ENCODE measurements around the gene HRH1. TPM values are rescaled to one million over a fixed set of nuclear protein-coding genes. Genes with fewer than 3 reads are reported as not detected.

HRH1 gene
- total and polyA plus RNA-seq, 2 donors (not counting 1 experiment from before 2014, with no cell fraction given), result not detected

- WGBS (ENCODE audit: insufficient coverage), result 80% methylated on average over 1 of the region's 1 CpG
- CTCF ChIA-PET, result interaction anchor here (1.4 to 9.9 kb wide), 2 partner anchors 94 to 97 kb away, joined by 7 to 241 read pairs; no protein-coding TSS in a partner anchor
- H3K9me3 ChIP-seq (ENCODE audit: control extremely low read depth in 1 of 3, control insufficient read depth in 2 of 3, insufficient read depth in 1 of 3, low read length in 2 of 3), result peaks cover 0 to 6% (median 2%) of the 10 kb centered on the region in 3 donors
- Mint-ChIP-seq H3K27me3 (peaks cover 13% of the 10 kb centered on the region), H3K4me3 (no peak overlapping the region), H3K9me3 (ENCODE audit: insufficient read depth) (peaks cover 2% of the 10 kb centered on the region), H3K4me1 (no peaks in the 10 kb centered on the region), H3K27ac (no peak overlapping the region)
- H2AFZ ChIP-seq (ENCODE audit: insufficient read depth, low read depth, low read length, poor library complexity, severe bottlenecking), result no peak overlapping the region
- intact Hi-C loops (cut with micrococcal nuclease), result no loop called here
- no peaks in the 10 kb centered on the region for H4K20me1 ChIP-seq (ENCODE audit: control insufficient read depth, insufficient read depth, low read length, poor library complexity, severe bottlenecking)
- no peaks in the 10 kb centered on the region for H3K36me3 ChIP-seq (replicated peaks in 1 of 2; ENCODE audit: control extremely low read depth in 1 of 2, control insufficient read depth in 1 of 2, extremely low read depth in 1 of 2, insufficient read depth in 2 of 2, low read length in 1 of 2)
- POLR2A ChIA-PET, result no interaction called here
- H3K4me1 ChIP-seq (ENCODE audit: control insufficient read depth in 2 of 2, insufficient read depth in 2 of 2, low read length in 2 of 2), result no peaks in the 10 kb centered on the region
- no peak overlapping the region for H3K27ac ChIP-seq (ENCODE audit: low read length in 2 of 2)
- ATAC-seq (ENCODE audit: low read depth) (no peak), DNase-seq (no peak)
- H3K4me3 ChIP-seq (ENCODE audit: control extremely low read depth in 1 of 5, extremely low read depth in 1 of 5, insufficient read depth in 1 of 5, low read depth in 2 of 5, low read length in 4 of 5), result no peak overlapping the region
- peaks cover 0 to 4% (median 3%) of the 10 kb centered on the region in 4 experiments for H3K27me3 ChIP-seq (replicated peaks in 1 of 4; ENCODE audit: control extremely low read depth in 1 of 4, control insufficient read depth in 3 of 4, insufficient read depth in 4 of 4, low read length in 3 of 4)
- H3K79me2 ChIP-seq (ENCODE audit: control insufficient read depth, insufficient read depth, low read length), result no peaks in the 10 kb centered on the region
- H3K9ac ChIP-seq (ENCODE audit: low read length), result no peak overlapping the region
- TF ChIP-seq, protein P1, sequence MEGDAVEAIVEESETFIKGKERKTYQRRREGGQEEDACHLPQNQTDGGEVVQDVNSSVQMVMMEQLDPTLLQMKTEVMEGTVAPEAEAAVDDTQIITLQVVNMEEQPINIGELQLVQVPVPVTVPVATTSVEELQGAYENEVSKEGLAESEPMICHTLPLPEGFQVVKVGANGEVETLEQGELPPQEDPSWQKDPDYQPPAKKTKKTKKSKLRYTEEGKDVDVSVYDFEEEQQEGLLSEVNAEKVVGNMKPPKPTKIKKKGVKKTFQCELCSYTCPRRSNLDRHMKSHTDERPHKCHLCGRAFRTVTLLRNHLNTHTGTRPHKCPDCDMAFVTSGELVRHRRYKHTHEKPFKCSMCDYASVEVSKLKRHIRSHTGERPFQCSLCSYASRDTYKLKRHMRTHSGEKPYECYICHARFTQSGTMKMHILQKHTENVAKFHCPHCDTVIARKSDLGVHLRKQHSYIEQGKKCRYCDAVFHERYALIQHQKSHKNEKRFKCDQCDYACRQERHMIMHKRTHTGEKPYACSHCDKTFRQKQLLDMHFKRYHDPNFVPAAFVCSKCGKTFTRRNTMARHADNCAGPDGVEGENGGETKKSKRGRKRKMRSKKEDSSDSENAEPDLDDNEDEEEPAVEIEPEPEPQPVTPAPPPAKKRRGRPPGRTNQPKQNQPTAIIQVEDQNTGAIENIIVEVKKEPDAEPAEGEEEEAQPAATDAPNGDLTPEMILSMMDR (IDR thresholded peaks at IDR 0.05), result no peak
- no peak overlapping the region for H3K4me2 ChIP-seq (replicated peaks; ENCODE audit: low read depth, low read length, poor library complexity, severe bottlenecking)
These were observed 86.2 kb downstream of the HRH1 start for GRCh38 chr3:11240496-11240895.

DNA sequence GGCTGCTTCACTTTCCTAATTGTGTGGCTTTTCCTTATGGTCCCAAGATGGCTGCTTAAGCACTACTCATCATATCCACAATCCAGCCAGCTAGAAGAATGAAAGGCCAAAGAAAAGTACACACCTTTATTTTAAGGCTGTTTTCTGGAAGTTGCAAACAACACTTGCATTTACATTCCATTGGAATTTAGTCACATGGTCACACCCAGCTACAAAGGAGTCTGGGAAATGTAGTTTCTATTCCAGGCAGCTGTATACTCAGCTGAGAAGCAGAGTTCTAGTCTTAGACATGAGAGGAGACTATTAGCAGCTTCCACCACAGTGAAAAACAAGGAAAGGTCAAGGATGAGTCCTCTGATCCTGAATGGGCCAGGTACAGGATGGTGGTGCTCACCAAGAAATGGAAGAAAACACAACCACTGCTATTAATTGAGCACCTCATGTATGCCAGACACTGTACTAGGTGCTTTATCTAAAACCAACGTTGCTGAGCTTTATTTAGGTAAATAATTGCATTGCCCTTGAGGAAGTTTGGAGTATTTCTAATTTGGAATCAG is 89.9 kb downstream of the HRH1 start:
- DNase-seq (no peak), ATAC-seq (ENCODE audit: low read depth) (no peak)
- no peaks in the 10 kb centered on the region for H3K9me3 ChIP-seq (ENCODE audit: control extremely low read depth in 1 of 3, control insufficient read depth in 2 of 3, insufficient read depth in 1 of 3, low read length in 2 of 3)
- H4K20me1 ChIP-seq (ENCODE audit: control insufficient read depth, insufficient read depth, low read length, poor library complexity, severe bottlenecking), result no peaks in the 10 kb centered on the region
- CTCF ChIA-PET, result interaction anchor here (1.0 to 2.4 kb wide), 6 partner anchors 8 to 407 kb away, joined by 3 to 12 read pairs (median 4); no protein-coding TSS in a partner anchor
- H3K4me2 ChIP-seq (replicated peaks; ENCODE audit: low read depth, low read length, poor library complexity, severe bottlenecking), result no peak overlapping the region
- no peaks in the 10 kb centered on the region for H3K79me2 ChIP-seq (ENCODE audit: control insufficient read depth, insufficient read depth, low read length)
- TF ChIP-seq, protein P1 (IDR thresholded peaks at IDR 0.05), result no peak
- no peak for TF ChIP-seq EZH2 (IDR thresholded peaks at IDR 0.05; ENCODE audit: borderline replicate concordance, insufficient read depth, low read depth, low read length, poor library complexity, severe bottlenecking)
- Mint-ChIP-seq H3K27me3 (peaks cover 4% of the 10 kb centered on the region), H3K4me3 (no peak overlapping the region), H3K4me1 (no peaks in the 10 kb centered on the region), H3K9me3 (ENCODE audit: insufficient read depth) (no peaks in the 10 kb centered on the region), H3K27ac (no peak overlapping the region)
- intact Hi-C loops (cut with micrococcal nuclease), result no loop called here
- no peak overlapping the region for H2AFZ ChIP-seq (ENCODE audit: insufficient read depth, low read depth, low read length, poor library complexity, severe bottlenecking)
- H3K4me3 ChIP-seq (ENCODE audit: control extremely low read depth in 1 of 5, extremely low read depth in 1 of 5, insufficient read depth in 1 of 5, low read depth in 2 of 5, low read length in 4 of 5), result no peak overlapping the region
- H3K27ac ChIP-seq (ENCODE audit: low read length in 2 of 2), result no peak overlapping the region
- H3K9ac ChIP-seq (ENCODE audit: low read length), result no peak overlapping the region
- WGBS (ENCODE audit: insufficient coverage), result 89% methylated on average over 1 of the region's 1 CpG
- POLR2A ChIA-PET, result no interaction called here
- H3K27me3 ChIP-seq (replicated peaks in 1 of 4; ENCODE audit: control extremely low read depth in 1 of 4, control insufficient read depth in 3 of 4, insufficient read depth in 4 of 4, low read length in 3 of 4), result peaks cover 0 to 3% (median 0%) of the 10 kb centered on the region in 4 experiments
- H3K36me3 ChIP-seq (replicated peaks in 1 of 2; ENCODE audit: control extremely low read depth in 1 of 2, control insufficient read depth in 1 of 2, extremely low read depth in 1 of 2, insufficient read depth in 2 of 2, low read length in 1 of 2), result no peaks in the 10 kb centered on the region
- no peaks in the 10 kb centered on the region for H3K4me1 ChIP-seq (ENCODE audit: control insufficient read depth in 2 of 2, insufficient read depth in 2 of 2, low read length in 2 of 2)
